GM12874 (cell line): Measurements from ENCODE around the gene F2RL3.

Source experiments
- CTCF ChIP-seq: IDR thresholded peaks from 2 replicates; pipeline ENCODE4 v1.5.1; 2011; ENCODE audit warnings: low read depth, mild to moderate bottlenecking, control low read depth, low read length, moderate library complexity; ENCODE audit not compliant: insufficient read depth

Gene F2RL3

GRCh38 chr19:16928916-16929315 is 40.1 kb downstream of the F2RL3 start:
- TF ChIP-seq CTCF: no peak

- no peak for TF ChIP-seq CTCF
Observed at GRCh38 chr19:16930753-16931152, 42.0 kb downstream of the F2RL3 start.

- no peak for TF ChIP-seq CTCF
Observed at GRCh38 chr19:16931306-16931705, 42.5 kb downstream of the F2RL3 start.

GRCh38 chr19:16934489-16934888 is 45.7 kb downstream of the F2RL3 start:
- no peak for TF ChIP-seq CTCF

- no peak for TF ChIP-seq CTCF
Observed at GRCh38 chr19:16936901-16937300, 48.1 kb downstream of the F2RL3 start.

- TF ChIP-seq CTCF: no peak
Observed at GRCh38 chr19:16938211-16938610, 49.4 kb downstream of the F2RL3 start.

GRCh38 chr19:16940626-16941025 is 51.8 kb downstream of the F2RL3 start:
- TF ChIP-seq CTCF: no peak
